GM23338 (cell line): ENCODE measurements around the gene LY6G6D. TPM values are rescaled to one million over a fixed set of nuclear protein-coding genes. Genes with fewer than 3 reads are reported as not detected.

Source experiments
- ATAC-seq: fragments of 200-7000 bp; cut with Tn5 transposase; 3 replicates; pipeline ENCODE4 v1.9.1; 2020
- DNase-seq: peaks from one replicate; pipeline ENCODE4 v3.0.0-alpha.2; 2015; ENCODE audit warnings: low spot score
- H2AFZ ChIP-seq: fragments of 200-600 bp; sonication (generic); 2 replicates; pipeline ENCODE4 v1.8.0; 2016; ENCODE audit warnings: antibody characterized with exemption, mild to moderate bottlenecking, moderate library complexity
- H3F3A ChIP-seq: fragments of 200-600 bp; sonication (generic); replicated peaks from 2 replicates; pipeline ENCODE4 v1.8.0; 2017; ENCODE audit warnings: antibody characterized with exemption, mixed run types, low read depth
- H3K27ac ChIP-seq: fragments of 200-600 bp; sonication (generic); 2 replicates; pipeline ENCODE4 v1.6.1; 2016; ENCODE audit warnings: low read depth
- H3K27me3 ChIP-seq: fragments of 200-600 bp; sonication (generic); 2 replicates; pipeline ENCODE4 v1.8.0; 2016; ENCODE audit warnings: mild to moderate bottlenecking, mixed run types, moderate library complexity; ENCODE audit not compliant: insufficient read depth
- H3K36me3 ChIP-seq: fragments of 200-600 bp; sonication (generic); 2 replicates; pipeline ENCODE4 v1.8.0; 2016; ENCODE audit warnings: mild to moderate bottlenecking; ENCODE audit not compliant: insufficient read depth
- H3K4me1 ChIP-seq: fragments of 200-600 bp; sonication (generic); 2 replicates; pipeline ENCODE4 v1.8.0; 2016; ENCODE audit warnings: mild to moderate bottlenecking, moderate library complexity; ENCODE audit not compliant: insufficient read depth
- H3K4me2 ChIP-seq: fragments of 200-600 bp; sonication (generic); 2 replicates; pipeline ENCODE4 v1.7.1; 2017; ENCODE audit warnings: mixed run types
- H3K4me3 ChIP-seq: fragments of 200-600 bp; sonication (generic); 2 replicates; pipeline ENCODE4 v1.6.1; 2016; ENCODE audit warnings: mixed run types
- H3K79me2 ChIP-seq: fragments of 200-600 bp; sonication (generic); replicated peaks from 2 replicates; pipeline ENCODE4 v1.8.0; 2017; ENCODE audit warnings: mild to moderate bottlenecking; ENCODE audit not compliant: insufficient read depth
- H3K9me2 ChIP-seq: fragments of 200-600 bp; sonication (generic); 2 replicates; pipeline ENCODE4 v1.8.0; 2017; ENCODE audit not compliant: insufficient read depth
- H4K20me1 ChIP-seq: fragments of 200-600 bp; sonication (generic); replicated peaks from 2 replicates; pipeline ENCODE4 v1.8.0; 2017; ENCODE audit warnings: mild to moderate bottlenecking; ENCODE audit not compliant: insufficient read depth
- H3K27ac Mint-ChIP-seq: 2 replicates; pipeline ENCODE4 v1.8.0; 2020; ENCODE audit warnings: inconsistent platforms, mild to moderate bottlenecking, moderate library complexity, mixed read lengths
- H3K27me3 Mint-ChIP-seq: 3 replicates; pipeline ENCODE4 v1.8.0; 2022; ENCODE audit warnings: low read depth, mild to moderate bottlenecking, moderate library complexity, mixed read lengths, inconsistent platforms; ENCODE audit not compliant: insufficient read depth, poor library complexity
- H3K36me3 Mint-ChIP-seq: 3 replicates; pipeline ENCODE4 v1.8.0; 2021; ENCODE audit warnings: low read depth, mild to moderate bottlenecking, inconsistent platforms, moderate library complexity, mixed read lengths
- H3K4me1 Mint-ChIP-seq: 3 replicates; pipeline ENCODE4 v1.8.0; 2020; ENCODE audit warnings: mild to moderate bottlenecking, inconsistent platforms, mixed read lengths
- H3K4me3 Mint-ChIP-seq: 3 replicates; pipeline ENCODE4 v1.8.0; 2021; ENCODE audit warnings: moderate library complexity, mild to moderate bottlenecking, inconsistent platforms, mixed read lengths
- H3K9me3 Mint-ChIP-seq: 3 replicates; pipeline ENCODE4 v1.8.0; 2020; ENCODE audit warnings: moderate library complexity, mild to moderate bottlenecking, inconsistent platforms, mixed read lengths
- EZH2 ChIP-seq: fragments of 200-600 bp; sonication (generic); IDR thresholded peaks from one replicate; pipeline ENCODE4 v1.8.0; 2017; ENCODE audit warnings: antibody characterized with exemption, mild to moderate bottlenecking, low read depth; ENCODE audit not compliant: unreplicated experiment
- POLR2AphosphoS5 ChIP-seq: IDR thresholded peaks from 2 replicates; pipeline ENCODE4 v1.6.1; 2016; ENCODE audit warnings: antibody characterized with exemption, low read depth
- STAT1 ChIP-seq: IDR thresholded peaks from one replicate; pipeline ENCODE4 v1.6.1; 2016; ENCODE audit warnings: antibody characterized with exemption; ENCODE audit not compliant: unreplicated experiment
- polyA plus RNA-seq: library from polyadenylated mRNA; unstranded; fragments of >200 nt; fragmentation: Nextera tagmentation; extraction: Ambion mirVana; gene quantifications from 2 replicates; pipeline ENCODE4 v1.2.1, GENCODE V29; 2016
- total RNA-seq: library from RNA; depleted of rRNA; stranded (reverse); fragments of >200 nt; shearing (Covaris generic); gene quantifications from 2 replicates; pipeline ENCODE4 v1.2.3, GENCODE V29; 2014
- TF ChIP-seq, protein P1 (sequence below): fragments of 250-450 bp; sonication (Bioruptor Pico); IDR thresholded peaks from 2 replicates; pipeline ENCODE4 v1.5.0; 2020; ENCODE audit warnings: mild to moderate bottlenecking, moderate library complexity
- TF ChIP-seq, protein P2 (sequence below), 2 experiments: fragments of 200-600 bp in 1 of 2; sonication (generic) in 1 of 2; conservative IDR thresholded peaks; 2 replicates each; pipeline versions ENCODE4 v1.5.1 to v1.6.1; 2016 to 2017; ENCODE audit warnings: antibody characterized with exemption in 2 of 2, low read depth in 2 of 2, mild to moderate bottlenecking in 2 of 2, moderate library complexity in 1 of 2

Gene LY6G6D
- total and polyA plus RNA-seq, 2 experiments from 2014 or later = not detected

DNA sequence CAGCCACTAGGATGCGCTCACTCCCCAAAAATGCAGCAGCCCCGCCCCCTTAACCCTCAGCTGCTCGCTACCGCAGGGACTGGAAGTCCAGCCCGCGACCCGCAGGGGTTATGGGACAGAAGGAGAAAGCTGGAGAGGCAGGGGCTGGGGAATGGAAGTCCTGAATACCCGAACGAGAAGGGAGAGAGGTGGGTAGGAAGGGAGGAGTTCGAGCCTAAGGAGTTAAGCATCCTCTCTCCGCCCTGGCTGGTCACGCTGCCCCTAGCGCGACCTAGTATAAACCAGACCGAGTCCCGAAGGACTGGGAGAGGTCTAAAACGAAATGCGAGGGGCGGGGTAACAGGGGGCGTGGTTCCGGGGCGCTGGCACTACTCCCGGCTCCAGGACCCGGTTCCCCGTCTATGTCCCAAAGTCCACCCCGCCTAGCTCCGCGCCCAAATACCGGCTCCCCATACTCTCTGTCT is 14.4 kb downstream of the LY6G6D start (continued):
- TF ChIP-seq, protein P1, sequence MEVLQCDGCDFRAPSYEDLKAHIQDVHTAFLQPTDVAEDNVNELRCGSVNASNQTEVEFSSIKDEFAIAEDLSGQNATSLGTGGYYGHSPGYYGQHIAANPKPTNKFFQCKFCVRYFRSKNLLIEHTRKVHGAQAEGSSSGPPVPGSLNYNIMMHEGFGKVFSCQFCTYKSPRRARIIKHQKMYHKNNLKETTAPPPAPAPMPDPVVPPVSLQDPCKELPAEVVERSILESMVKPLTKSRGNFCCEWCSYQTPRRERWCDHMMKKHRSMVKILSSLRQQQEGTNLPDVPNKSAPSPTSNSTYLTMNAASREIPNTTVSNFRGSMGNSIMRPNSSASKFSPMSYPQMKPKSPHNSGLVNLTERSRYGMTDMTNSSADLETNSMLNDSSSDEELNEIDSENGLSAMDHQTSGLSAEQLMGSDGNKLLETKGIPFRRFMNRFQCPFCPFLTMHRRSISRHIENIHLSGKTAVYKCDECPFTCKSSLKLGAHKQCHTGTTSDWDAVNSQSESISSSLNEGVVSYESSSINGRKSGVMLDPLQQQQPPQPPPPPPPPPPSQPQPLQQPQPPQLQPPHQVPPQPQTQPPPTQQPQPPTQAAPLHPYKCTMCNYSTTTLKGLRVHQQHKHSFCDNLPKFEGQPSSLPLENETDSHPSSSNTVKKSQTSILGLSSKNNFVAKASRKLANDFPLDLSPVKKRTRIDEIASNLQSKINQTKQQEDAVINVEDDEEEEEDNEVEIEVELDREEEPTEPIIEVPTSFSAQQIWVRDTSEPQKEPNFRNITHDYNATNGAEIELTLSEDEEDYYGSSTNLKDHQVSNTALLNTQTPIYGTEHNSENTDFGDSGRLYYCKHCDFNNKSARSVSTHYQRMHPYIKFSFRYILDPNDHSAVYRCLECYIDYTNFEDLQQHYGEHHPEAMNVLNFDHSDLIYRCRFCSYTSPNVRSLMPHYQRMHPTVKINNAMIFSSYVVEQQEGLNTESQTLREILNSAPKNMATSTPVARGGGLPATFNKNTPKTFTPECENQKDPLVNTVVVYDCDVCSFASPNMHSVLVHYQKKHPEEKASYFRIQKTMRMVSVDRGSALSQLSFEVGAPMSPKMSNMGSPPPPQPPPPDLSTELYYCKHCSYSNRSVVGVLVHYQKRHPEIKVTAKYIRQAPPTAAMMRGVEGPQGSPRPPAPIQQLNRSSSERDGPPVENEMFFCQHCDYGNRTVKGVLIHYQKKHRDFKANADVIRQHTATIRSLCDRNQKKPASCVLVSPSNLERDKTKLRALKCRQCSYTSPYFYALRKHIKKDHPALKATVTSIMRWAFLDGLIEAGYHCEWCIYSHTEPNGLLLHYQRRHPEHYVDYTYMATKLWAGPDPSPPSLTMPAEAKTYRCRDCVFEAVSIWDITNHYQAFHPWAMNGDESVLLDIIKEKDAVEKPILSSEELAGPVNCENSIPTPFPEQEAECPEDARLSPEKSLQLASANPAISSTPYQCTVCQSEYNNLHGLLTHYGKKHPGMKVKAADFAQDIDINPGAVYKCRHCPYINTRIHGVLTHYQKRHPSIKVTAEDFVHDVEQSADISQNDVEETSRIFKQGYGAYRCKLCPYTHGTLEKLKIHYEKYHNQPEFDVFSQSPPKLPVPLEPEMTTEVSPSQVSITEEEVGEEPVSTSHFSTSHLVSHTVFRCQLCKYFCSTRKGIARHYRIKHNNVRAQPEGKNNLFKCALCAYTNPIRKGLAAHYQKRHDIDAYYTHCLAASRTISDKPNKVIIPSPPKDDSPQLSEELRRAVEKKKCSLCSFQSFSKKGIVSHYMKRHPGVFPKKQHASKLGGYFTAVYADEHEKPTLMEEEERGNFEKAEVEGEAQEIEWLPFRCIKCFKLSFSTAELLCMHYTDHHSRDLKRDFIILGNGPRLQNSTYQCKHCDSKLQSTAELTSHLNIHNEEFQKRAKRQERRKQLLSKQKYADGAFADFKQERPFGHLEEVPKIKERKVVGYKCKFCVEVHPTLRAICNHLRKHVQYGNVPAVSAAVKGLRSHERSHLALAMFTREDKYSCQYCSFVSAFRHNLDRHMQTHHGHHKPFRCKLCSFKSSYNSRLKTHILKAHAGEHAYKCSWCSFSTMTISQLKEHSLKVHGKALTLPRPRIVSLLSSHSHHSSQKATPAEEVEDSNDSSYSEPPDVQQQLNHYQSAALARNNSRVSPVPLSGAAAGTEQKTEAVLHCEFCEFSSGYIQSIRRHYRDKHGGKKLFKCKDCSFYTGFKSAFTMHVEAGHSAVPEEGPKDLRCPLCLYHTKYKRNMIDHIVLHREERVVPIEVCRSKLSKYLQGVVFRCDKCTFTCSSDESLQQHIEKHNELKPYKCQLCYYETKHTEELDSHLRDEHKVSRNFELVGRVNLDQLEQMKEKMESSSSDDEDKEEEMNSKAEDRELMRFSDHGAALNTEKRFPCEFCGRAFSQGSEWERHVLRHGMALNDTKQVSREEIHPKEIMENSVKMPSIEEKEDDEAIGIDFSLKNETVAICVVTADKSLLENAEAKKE (CRISPR knock-in tag) = no peak

DNA sequence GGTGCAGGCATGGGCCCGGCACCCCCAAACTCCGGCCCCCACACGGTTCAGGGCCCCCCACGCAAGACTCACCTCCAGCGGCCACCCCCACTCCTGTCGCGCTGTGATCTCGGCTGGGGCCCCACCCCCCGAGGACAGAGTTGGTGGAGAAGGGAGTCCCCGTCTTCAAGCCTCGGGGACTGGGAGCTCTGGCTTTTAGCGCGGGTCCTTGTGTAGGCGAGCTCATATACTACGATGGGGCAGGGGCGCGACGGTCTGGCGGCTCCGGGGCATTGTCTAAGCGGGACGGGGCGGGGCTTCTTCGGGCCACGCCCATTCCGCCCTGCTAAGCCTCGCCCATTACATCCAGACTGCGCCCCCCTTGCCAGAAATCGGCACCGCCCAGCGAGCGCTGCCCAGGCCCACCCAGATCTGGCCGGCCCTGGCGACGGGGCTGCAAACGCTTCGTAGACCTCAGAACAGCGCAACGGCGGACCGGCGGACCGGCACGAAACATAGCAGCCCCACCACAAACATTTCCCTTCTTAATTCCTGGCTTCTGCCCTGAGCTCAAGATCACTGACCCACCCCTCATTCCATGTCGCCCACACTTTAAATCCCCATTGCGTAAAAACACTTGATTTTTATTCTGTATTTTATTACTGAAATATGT is 15.0 kb downstream of the LY6G6D start:
- peaks cover 29% of the 10 kb centered on the region for H3K36me3 ChIP-seq
- Mint-ChIP-seq H3K9me3 (no peaks in the 10 kb centered on the region; the same call in 2 of the 3 replicates), H3K4me1 (peaks cover 30% of the 10 kb centered on the region), H3K27ac (peak overlapping the region; percentile 96), H3K4me3 (peak overlapping the region; percentile 93), H3K27me3 (peaks cover 21% of the 10 kb centered on the region), H3K36me3 (peaks cover 64% of the 10 kb centered on the region)
- H2AFZ ChIP-seq = peak overlapping the region; percentile 95
- peak; percentile 96 for DNase-seq
- no peaks in the 10 kb centered on the region for H3K9me2 ChIP-seq
- peaks cover 17% of the 10 kb centered on the region for H3K79me2 ChIP-seq
- peaks cover 11% of the 10 kb centered on the region; the same call in 1 of the 2 replicates for H4K20me1 ChIP-seq
- peaks cover 8% of the 10 kb centered on the region; the same call in 1 of the 2 replicates for H3K27me3 ChIP-seq
- H3K4me1 ChIP-seq = peaks cover 21% of the 10 kb centered on the region
- H3K27ac ChIP-seq = peak overlapping the region; percentile 79
- peak overlapping the region; percentile 98 for H3K4me2 ChIP-seq
- no peak for TF ChIP-seq EZH2
- peak; percentile 71 for TF ChIP-seq POLR2AphosphoS5
- TF ChIP-seq, protein P2, sequence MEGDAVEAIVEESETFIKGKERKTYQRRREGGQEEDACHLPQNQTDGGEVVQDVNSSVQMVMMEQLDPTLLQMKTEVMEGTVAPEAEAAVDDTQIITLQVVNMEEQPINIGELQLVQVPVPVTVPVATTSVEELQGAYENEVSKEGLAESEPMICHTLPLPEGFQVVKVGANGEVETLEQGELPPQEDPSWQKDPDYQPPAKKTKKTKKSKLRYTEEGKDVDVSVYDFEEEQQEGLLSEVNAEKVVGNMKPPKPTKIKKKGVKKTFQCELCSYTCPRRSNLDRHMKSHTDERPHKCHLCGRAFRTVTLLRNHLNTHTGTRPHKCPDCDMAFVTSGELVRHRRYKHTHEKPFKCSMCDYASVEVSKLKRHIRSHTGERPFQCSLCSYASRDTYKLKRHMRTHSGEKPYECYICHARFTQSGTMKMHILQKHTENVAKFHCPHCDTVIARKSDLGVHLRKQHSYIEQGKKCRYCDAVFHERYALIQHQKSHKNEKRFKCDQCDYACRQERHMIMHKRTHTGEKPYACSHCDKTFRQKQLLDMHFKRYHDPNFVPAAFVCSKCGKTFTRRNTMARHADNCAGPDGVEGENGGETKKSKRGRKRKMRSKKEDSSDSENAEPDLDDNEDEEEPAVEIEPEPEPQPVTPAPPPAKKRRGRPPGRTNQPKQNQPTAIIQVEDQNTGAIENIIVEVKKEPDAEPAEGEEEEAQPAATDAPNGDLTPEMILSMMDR (conservative IDR thresholded peaks at IDR 0.05; ENCODE audit: low read depth in 2 of 2) = peak in 1 of 2 experiments; percentile 20; a peak in 1 of 4 replicates
- TF ChIP-seq STAT1 = no peak
- peak; percentile 77 for ATAC-seq
- H3K4me3 ChIP-seq = peak overlapping the region; percentile 99
- H3F3A ChIP-seq = peaks cover 43% of the 10 kb centered on the region
